HepG2 (cell line): ENCODE measurements around the gene DENND10. TPM values are rescaled to one million over a fixed set of nuclear protein-coding genes. Genes with fewer than 3 reads are reported as not detected.
A peak's percentile ranks its signal among the peaks of the same experiment; 100 is the strongest.

Source experiments
- ATAC-seq: fragments of 200-7000 bp; cut with Tn5 transposase; 3 replicates; pipeline ENCODE4 v1.9.1; 2020; ENCODE audit warnings: mild to moderate bottlenecking, moderate library complexity
- BruUV-seq: library from RNA; stranded (reverse); fragments of 400-500 nt; replicated peaks from 2 replicates; lab custom pipeline; 2021; lab: Mats Ljungman, UMichigan
- CTCF ChIA-PET: fragments of 300-600 bp; formaldehyde crosslinking; extraction: SDS; loops from one replicate; lab custom pipeline; 2021; ENCODE audit warnings: low total read pairs, inconsistent platforms, low intra/inter-chr PET ratio; lab: Yijun Ruan, JAX
- POLR2A ChIA-PET: fragments of 350-600 bp; sonication (Branson Sonifier 250); formaldehyde crosslinking; loops from one replicate; lab custom pipeline; 2020; ENCODE audit warnings: antibody characterized with exemption, inconsistent platforms; lab: Yijun Ruan, JAX
- DNase-seq: peaks from one replicate; pipeline ENCODE4 v3.0.0-alpha.2; 2015; ENCODE audit warnings: low spot score
- FAIRE-seq: peaks from 3 replicates; lab custom pipeline; 2011; peaks lifted over from hg19 to GRCh38; lab: Jason Lieb, UNC
- H2AFZ ChIP-seq: one replicate; pipeline ENCODE4 v1.6.1; 2011; ENCODE audit warnings: low read length, inconsistent platforms
- H3K27ac ChIP-seq: fragments of 300-600 bp; 3 replicates; pipeline ENCODE4 v1.8.0; 2011; ENCODE audit warnings: mixed run types, mild to moderate bottlenecking, mixed read lengths, low read length, inconsistent platforms; ENCODE audit not compliant: insufficient read depth; ENCODE audit errors: extremely low read length
- H3K27me3 ChIP-seq, 2 experiments: fragments of 200-600 bp in 1 of 2; 2 replicates in 1 of 2; 3 replicates in 1 of 2; pipeline versions ENCODE4 v1.6.0 to v1.8.0; 2011; ENCODE audit warnings: low read length in 2 of 2, mild to moderate bottlenecking in 2 of 2, moderate library complexity in 2 of 2, inconsistent platforms in 1 of 2; ENCODE audit not compliant: insufficient read depth in 2 of 2, control insufficient read depth in 1 of 2
- H3K36me3 ChIP-seq, 2 experiments: fragments of 200-600 bp in 1 of 2; replicated peaks in 1 of 2; 2 replicates in 1 of 2; 3 replicates in 1 of 2; pipeline versions ENCODE4 v1.5.1 to v1.8.0; 2011; ENCODE audit warnings: low read length in 2 of 2, inconsistent platforms in 1 of 2; ENCODE audit not compliant: insufficient read depth in 2 of 2, control insufficient read depth in 1 of 2
- H3K4me1 ChIP-seq: 2 replicates; pipeline ENCODE4 v1.5.1; 2012; ENCODE audit warnings: low read length, inconsistent platforms; ENCODE audit not compliant: insufficient read depth
- H3K4me2 ChIP-seq: 2 replicates; pipeline ENCODE4 v1.6.0; 2011; ENCODE audit warnings: low read depth, low read length, inconsistent platforms
- H3K4me3 ChIP-seq, 3 experiments: fragments of 200-600 bp in 1 of 3; sonication (generic), shearing (Covaris generic) in 1 of 3; replicated peaks in 1 of 3; 2 replicates each; pipeline ENCODE4 v1.5.1; 2011 to 2016; ENCODE audit warnings: low read length in 3 of 3, inconsistent platforms in 2 of 3, low read depth in 2 of 3, mild to moderate bottlenecking in 2 of 3, control low read depth in 1 of 3, mixed read lengths in 1 of 3; ENCODE audit not compliant: insufficient read depth in 1 of 3
- H3K79me2 ChIP-seq: one replicate; pipeline ENCODE4 v1.6.1; 2011; ENCODE audit warnings: low read length, inconsistent platforms; ENCODE audit not compliant: insufficient read depth
- H3K9ac ChIP-seq: 2 replicates; pipeline ENCODE4 v1.6.0; 2011; ENCODE audit warnings: mild to moderate bottlenecking, low read depth, low read length, inconsistent platforms; ENCODE audit not compliant: insufficient read depth
- H3K9me3 ChIP-seq: 2 replicates; pipeline ENCODE4 v1.5.1; 2012; ENCODE audit warnings: mild to moderate bottlenecking, low read length
- H4K20me1 ChIP-seq: 2 replicates; pipeline ENCODE4 v1.6.0; 2011; ENCODE audit warnings: inconsistent platforms, mild to moderate bottlenecking, low read length, moderate library complexity; ENCODE audit not compliant: insufficient read depth
- NFIB ChIP-seq: sonication (generic); formaldehyde crosslinking; IDR thresholded peaks from 2 replicates; pipeline ENCODE4 v1.9.0; 2021; ENCODE audit warnings: missing genetic modification reagents, mild to moderate bottlenecking, borderline replicate concordance
- TP53 ChIP-seq: sonication (generic); formaldehyde crosslinking; conservative IDR thresholded peaks from 2 replicates; pipeline ENCODE4 v1.4.0; 2020; ENCODE audit warnings: missing genetic modification reagents
- XRCC5 ChIP-seq: fragments of 200-400 bp; formaldehyde crosslinking; optimal IDR thresholded peaks from 2 replicates; pipeline ENCODE3; 2017; ENCODE audit warnings: mild to moderate bottlenecking, low read length
- ZFP36L2 ChIP-seq: sonication (generic); formaldehyde crosslinking; IDR thresholded peaks from 2 replicates; pipeline ENCODE4 v1.4.0; 2020; ENCODE audit warnings: missing genetic modification reagents
- ZNF274 ChIP-seq: sonication (generic); formaldehyde crosslinking; IDR thresholded peaks from 2 replicates; pipeline ENCODE4 v1.5.1; 2020; ENCODE audit warnings: mild to moderate bottlenecking, missing genetic modification reagents
- ZSCAN21 ChIP-seq: sonication (generic); formaldehyde crosslinking; IDR thresholded peaks from 2 replicates; pipeline ENCODE4 v1.8.0; 2022; ENCODE audit warnings: mild to moderate bottlenecking, missing genetic modification reagents, moderate library complexity, borderline replicate concordance
- WGBS: methylation state at CpG from one replicate; pipeline ENCODE4 v1.1.6; 2017; ENCODE audit warnings: low lambda C conversion rate; 5-methylcytosine and 5-hydroxymethylcytosine counted together
- in situ Hi-C: cut with HindIII; loops from 2 replicates; pipeline ENCODE4 v1.10.0; 2017; ENCODE audit warnings: low pct_unique_long_range_greater_than_20kb; ENCODE audit not compliant: extremely low pct_ligation_motif_present
- intact Hi-C: fragments of 100-400 bp; cut with micrococcal nuclease; formaldehyde crosslinking; loops from one replicate; pipeline ENCODE4 v1.10.0; 2022; ENCODE audit not compliant: unreplicated experiment
- polyA plus RNA-seq, 8 experiments: library from polyadenylated mRNA; depleted of rRNA in 3 of 8; stranded (reverse) in 7 of 8; unstranded in 1 of 8; fragments of >200 nt; fragmentation: Illumina TruSeq in 4 of 8; extraction: Trizol in 4 of 8; gene quantifications; 2 replicates each; pipeline versions ENCODE4 v1.2.1 to v1.2.3, GENCODE V29; 2011 to 2016; ENCODE audit warnings: low read depth in 4 of 8, missing spikeins in 1 of 8, mixed read lengths in 1 of 8; ENCODE audit not compliant: insufficient read depth in 1 of 8
- total RNA-seq, 5 experiments: library from RNA; depleted of rRNA; stranded (reverse); fragments of >200 nt; fragmentation: Illumina TruSeq; extraction: Trizol; gene quantifications; 2 replicates each; pipeline ENCODE4 v1.2.3, GENCODE V29; 2016; ENCODE audit warnings: low read depth in 1 of 5
- TF ChIP-seq, protein P1 (sequence below): sonication (generic); formaldehyde crosslinking; IDR thresholded peaks from 2 replicates; pipeline ENCODE4 v1.4.0; 2020; ENCODE audit warnings: mild to moderate bottlenecking, missing genetic modification reagents
- TF ChIP-seq, protein P2 (sequence below), 2 experiments: fragments of 450-650 bp in 1 of 2; sonication (generic) in 1 of 2; formaldehyde crosslinking in 1 of 2; IDR thresholded peaks; 2 replicates each; pipeline versions ENCODE4 v1.6.1 to v1.8.0; 2016 to 2022; ENCODE audit warnings: antibody characterized with exemption in 1 of 2, mild to moderate bottlenecking in 1 of 2, missing genetic modification reagents in 1 of 2

Gene DENND10
- total and polyA plus RNA-seq, 2 of the 13 experiments (the other 11 are each of a cell fraction or from before 2014, with no cell fraction given) = 43.7 to 78.8 TPM

DNA sequence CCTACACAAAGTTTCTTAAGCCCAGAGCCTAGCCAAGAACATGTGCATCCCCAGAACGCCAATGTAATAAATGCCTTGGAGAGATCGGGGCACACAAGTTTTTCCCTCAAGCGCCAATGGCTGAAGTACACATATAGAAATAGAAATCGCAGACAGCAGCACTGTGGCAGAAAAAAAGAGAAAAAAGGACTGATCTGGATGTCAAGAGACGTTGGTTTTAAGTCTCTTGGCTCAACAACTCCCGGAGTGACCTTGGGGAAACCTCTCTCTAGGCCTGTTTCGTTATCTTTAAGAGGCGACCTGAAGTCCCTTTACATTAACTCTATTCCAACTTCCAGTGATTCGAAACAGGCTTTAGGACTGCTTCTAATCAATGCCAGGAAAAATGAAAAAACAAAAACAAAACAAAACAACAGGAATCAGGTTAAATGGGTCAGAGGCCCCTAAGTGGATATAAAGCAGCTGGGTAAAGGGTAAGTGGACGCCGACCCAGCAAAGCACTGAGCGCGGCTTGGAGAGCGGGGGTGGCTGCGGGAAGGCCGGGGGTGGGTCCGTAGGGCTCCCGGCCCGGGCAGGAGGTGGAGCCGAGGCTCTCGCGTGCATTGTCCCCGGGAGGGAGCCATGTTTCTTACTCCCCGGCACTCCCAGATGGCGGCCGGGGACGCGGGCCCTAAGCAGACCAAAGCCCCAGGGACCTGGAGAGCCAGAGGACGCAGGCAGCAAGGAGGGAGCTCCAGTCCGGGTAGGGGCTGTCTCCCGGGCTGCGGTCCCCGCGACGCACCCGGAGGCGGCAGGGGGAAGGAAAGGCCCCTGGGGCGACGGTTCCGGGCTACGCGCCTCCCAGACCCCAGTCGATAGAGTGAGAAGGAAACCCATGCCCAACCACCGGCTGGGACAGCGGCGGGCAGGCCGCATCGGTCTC is 24.1 kb upstream of the DENND10 start:
- H3K79me2 ChIP-seq = peaks cover 61% of the 10 kb centered on the region
- H3K4me3 ChIP-seq = peak overlapping the region; percentile 79 to 99 (median 90)
- POLR2A ChIA-PET = interaction anchor here (0.6 to 3.3 kb wide), 7 partner anchors 16 to 86 kb away, joined by 3 to 26 read pairs (median 5); partner anchors contain the start of genes DENND10 and SFXN4
- no TSS peak for BruUV-seq
- H4K20me1 ChIP-seq = peaks cover 51% of the 10 kb centered on the region
- CTCF ChIA-PET = no interaction called here
- H3K4me1 ChIP-seq = peaks cover 48% of the 10 kb centered on the region
- no peaks in the 10 kb centered on the region; a peak in 1 of 5 replicates for H3K27me3 ChIP-seq
- no peaks in the 10 kb centered on the region for H3K9me3 ChIP-seq
- FAIRE-seq (no peak), DNase-seq (peak; percentile 46), ATAC-seq (peak; percentile 85)
- in situ Hi-C loops (loop anchor here (5.0 kb wide), 1 partner anchor 48 kb away; no protein-coding TSS in a partner anchor), intact Hi-C loops (loop anchor here (2.0 to 10.0 kb wide), 3 partner anchors 41 to 95 kb away; partner anchors contain the start of gene PRDX3)
- no peaks in the 10 kb centered on the region; a peak in 2 of 5 replicates for H3K36me3 ChIP-seq
- peak overlapping the region; percentile 94 for H3K27ac ChIP-seq
- H2AFZ ChIP-seq = no peak overlapping the region
- H3K9ac ChIP-seq = peak overlapping the region; percentile 95
- H3K4me2 ChIP-seq = peak overlapping the region; percentile 83
- WGBS = 1% methylated on average over 15 of the region's 48 CpGs
- TF ChIP-seq XRCC5 (no peak), TP53 (CRISPR knock-in tag) (no peak), NFIB (CRISPR knock-in tag) (no peak), ZFP36L2 (CRISPR knock-in tag) (no peak), ZSCAN21 (CRISPR knock-in tag) (no peak), ZNF274 (CRISPR knock-in tag) (no peak)
- TF ChIP-seq, protein P1, sequence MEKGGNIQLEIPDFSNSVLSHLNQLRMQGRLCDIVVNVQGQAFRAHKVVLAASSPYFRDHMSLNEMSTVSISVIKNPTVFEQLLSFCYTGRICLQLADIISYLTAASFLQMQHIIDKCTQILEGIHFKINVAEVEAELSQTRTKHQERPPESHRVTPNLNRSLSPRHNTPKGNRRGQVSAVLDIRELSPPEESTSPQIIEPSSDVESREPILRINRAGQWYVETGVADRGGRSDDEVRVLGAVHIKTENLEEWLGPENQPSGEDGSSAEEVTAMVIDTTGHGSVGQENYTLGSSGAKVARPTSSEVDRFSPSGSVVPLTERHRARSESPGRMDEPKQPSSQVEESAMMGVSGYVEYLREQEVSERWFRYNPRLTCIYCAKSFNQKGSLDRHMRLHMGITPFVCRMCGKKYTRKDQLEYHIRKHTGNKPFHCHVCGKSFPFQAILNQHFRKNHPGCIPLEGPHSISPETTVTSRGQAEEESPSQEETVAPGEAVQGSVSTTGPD (CRISPR knock-in tag) = no peak
- TF ChIP-seq, protein P2, sequence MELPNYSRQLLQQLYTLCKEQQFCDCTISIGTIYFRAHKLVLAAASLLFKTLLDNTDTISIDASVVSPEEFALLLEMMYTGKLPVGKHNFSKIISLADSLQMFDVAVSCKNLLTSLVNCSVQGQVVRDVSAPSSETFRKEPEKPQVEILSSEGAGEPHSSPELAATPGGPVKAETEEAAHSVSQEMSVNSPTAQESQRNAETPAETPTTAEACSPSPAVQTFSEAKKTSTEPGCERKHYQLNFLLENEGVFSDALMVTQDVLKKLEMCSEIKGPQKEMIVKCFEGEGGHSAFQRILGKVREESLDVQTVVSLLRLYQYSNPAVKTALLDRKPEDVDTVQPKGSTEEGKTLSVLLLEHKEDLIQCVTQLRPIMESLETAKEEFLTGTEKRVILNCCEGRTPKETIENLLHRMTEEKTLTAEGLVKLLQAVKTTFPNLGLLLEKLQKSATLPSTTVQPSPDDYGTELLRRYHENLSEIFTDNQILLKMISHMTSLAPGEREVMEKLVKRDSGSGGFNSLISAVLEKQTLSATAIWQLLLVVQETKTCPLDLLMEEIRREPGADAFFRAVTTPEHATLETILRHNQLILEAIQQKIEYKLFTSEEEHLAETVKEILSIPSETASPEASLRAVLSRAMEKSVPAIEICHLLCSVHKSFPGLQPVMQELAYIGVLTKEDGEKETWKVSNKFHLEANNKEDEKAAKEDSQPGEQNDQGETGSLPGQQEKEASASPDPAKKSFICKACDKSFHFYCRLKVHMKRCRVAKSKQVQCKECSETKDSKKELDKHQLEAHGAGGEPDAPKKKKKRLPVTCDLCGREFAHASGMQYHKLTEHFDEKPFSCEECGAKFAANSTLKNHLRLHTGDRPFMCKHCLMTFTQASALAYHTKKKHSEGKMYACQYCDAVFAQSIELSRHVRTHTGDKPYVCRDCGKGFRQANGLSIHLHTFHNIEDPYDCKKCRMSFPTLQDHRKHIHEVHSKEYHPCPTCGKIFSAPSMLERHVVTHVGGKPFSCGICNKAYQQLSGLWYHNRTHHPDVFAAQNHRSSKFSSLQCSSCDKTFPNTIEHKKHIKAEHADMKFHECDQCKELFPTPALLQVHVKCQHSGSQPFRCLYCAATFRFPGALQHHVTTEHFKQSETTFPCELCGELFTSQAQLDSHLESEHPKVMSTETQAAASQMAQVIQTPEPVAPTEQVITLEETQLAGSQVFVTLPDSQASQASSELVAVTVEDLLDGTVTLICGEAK (IDR thresholded peaks at IDR 0.05) = no peak
- TF ChIP-seq, protein P2 (CRISPR knock-in tag; IDR thresholded peaks at IDR 0.05) = peak; percentile 7; the same call in 1 of the 2 replicates
